DLD1 (cell line): Measurements from ENCODE around the gene KRTAP4-11.
"Not testable (repeated sequence)": the region's sequence is repeated elsewhere in the genome, so short reads cannot be mapped to it uniquely, and the experiment has no call there.

Experiments used
- in situ Hi-C: cut with HindIII; loops from 2 replicates; pipeline ENCODE4 v1.10.0; 2017; ENCODE audit warnings: low sequenced_read_pairs

KRTAP4-11 gene

DNA sequence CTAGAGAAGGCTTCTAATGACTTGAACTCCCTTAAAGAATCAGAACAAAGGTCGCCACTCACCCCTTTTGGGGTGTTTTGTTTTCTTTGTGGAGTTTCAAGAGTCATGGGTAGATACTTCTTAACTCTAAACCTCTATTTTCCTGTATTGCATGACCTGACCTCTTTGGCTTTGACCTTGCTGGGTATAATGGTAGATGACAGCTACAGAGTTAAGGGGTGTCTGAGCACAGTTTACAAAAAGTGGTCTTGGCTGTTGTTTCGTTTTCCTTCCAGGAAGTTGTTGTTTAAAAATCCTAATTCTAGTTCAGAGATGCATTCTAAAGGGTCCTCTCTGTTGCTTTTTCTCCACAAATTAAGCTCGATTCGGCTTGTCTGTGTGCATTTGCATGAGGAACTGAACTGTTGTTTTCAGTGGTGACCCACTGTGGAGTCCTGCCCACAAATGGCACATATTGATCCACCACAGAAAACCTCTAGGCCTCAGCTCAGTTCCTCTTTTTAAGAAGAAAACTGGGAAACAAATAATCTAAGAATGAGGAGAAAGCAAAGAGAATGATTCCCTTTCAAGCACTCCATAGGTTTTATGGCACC is 29.3 kb downstream of the KRTAP4-11 start:
- in situ Hi-C loops = not testable (repeated sequence)

DNA sequence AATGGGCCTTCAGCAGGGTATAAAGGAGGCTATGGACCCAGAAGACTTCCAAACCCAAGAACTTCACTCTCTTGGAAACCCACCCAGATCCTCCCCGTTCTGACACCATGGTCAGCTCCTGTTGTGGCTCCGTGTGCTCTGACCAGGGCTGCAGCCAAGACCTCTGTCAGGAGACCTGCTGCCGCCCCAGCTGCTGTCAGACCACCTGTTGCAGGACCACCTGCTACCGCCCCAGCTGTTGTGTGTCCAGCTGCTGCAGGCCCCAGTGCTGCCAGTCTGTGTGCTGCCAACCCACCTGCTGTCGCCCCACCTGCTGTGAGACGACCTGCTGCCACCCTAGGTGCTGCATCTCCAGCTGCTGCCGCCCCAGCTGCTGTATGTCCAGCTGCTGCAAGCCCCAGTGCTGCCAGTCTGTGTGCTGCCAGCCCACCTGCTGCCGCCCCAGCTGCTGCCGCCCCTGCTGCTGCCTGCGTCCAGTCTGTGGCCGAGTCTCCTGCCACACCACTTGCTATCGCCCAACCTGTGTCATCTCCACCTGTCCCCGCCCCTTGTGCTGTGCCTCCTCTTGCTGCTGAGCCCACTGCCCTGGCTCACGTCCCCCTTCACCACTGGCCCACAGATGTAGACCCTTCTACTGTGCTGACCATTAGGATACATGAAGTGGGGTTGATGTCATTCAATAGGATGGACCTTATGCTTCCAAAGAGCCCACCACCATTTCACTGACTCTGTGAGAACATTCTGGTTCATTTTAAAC is 33.9 kb downstream of the KRTAP4-11 start, which contains the start of gene KRTAP4-7:
Gene KRTAP4-7, plus strand, starts transcription at position 51 of the 757 bp plus-strand sequence. Its CDS starts 57 bp downstream, at position 108.
- in situ Hi-C loops = not testable (repeated sequence)

DNA sequence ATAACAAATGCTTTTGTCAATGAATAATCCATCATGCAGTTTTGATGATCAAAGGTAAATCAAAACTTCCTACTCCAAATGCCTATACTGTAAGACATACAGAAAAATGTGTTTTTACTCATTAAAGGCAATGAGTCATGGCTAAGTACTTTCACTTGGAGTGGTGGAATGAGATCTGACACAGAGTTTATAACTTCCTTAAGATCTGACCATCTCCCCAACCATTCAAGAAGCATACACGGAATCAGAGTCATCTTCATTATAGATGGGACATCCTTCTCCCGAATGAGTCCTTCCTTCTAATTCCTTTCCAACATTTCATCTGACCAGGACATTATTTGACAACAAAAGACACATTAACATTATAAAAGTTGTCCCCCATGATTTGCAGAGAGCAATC is 34.7 kb downstream of the KRTAP4-11 start:
- in situ Hi-C loops = not testable (repeated sequence)

DNA sequence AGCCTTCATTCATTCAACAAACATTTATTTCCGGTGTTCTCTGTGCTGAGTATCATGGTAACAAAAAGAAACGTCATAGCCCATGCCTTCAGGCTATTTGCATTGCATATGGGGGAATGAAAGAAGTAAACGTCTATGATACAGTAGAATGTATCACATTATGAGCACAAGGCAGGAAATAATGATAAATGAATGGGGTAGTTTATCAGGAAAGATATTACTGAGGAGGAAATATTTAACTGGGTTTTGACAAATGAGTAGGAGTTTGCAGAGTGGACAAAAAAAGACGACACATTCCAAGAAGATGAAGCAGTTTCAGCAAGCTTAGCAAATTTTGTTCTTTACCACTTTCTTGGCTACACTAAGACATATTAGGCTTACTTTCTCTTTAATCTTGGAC is 35.5 kb downstream of the KRTAP4-11 start:
- in situ Hi-C loops = no loop called here

DNA sequence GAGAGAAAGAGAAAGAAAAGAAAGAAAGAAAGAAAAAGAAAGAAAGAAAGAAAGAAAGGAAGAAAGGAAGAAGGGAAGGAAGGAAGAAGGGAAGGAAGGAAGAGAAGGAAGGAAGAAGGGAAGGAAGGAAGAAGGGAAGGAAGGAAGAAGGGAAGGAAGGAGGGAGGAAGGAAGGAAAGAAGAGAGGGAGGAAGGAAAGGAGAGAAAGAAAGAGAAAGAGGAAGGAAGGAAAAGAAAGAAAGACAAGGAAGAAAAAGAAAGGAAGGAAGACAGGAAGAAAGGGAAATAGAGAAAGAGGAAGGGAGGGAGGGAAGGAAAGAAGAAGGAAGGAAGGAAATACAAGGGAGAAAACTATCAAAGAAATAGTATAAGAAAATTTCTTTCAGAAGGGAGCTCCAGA is 41.4 kb downstream of the KRTAP4-11 start:
- in situ Hi-C loops = no loop called here

DNA sequence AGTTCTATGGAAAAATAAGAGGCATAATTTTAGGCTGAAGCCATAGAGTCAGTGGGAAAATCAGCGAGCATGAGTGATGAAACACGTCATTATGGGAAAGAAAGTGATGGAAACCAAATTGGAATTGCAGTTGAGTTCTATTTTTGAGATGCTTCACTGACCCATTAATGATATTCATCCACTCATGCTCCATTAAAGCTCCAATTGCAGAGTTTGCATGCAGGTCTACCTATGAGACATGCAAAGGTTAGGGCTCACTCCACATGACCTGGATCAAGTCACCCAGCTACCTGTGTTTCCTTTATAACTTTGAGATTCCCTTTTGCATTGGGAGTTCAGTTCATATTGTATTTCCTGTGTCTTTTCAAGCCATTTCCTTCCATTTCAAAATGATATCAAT is 44.5 kb downstream of the KRTAP4-11 start:
- in situ Hi-C loops = no loop called here

DNA sequence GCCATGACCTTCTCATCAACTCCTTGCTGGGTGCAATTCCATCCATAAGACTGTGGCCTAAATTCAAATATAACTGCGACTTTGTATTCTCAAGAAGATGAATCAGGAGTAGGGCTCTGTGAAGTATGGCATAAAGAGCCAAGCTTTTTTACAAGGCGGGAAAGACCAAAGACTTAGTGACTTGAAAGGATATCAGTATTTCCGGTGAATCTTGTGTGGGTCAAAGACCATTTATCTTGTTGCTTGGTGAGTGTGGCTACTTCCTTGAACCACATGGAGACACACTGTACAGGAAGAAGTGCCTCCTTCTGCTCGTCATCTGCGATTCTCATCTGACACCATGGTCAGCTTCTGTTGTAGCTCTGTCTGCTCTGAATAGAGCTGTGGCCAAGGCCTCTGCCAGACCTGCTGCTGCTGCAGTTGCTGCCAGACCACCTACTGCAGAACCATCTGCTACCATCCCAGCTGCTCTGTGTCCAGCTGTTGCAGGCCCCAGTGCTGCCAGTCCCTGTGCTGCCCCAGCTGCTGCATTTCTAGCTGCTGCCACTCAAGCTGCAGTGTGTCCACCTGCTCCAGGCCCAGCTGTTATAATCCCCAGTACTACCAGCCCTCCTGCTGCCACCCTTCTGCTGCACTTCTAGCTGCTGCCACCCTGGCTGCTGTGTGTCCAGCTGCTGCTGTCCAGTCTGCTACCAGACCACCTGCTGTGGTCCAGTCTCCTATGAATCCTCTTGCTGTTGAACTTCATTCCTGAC is 46.4 kb downstream of the KRTAP4-11 start:
- in situ Hi-C loops = no loop called here

DNA sequence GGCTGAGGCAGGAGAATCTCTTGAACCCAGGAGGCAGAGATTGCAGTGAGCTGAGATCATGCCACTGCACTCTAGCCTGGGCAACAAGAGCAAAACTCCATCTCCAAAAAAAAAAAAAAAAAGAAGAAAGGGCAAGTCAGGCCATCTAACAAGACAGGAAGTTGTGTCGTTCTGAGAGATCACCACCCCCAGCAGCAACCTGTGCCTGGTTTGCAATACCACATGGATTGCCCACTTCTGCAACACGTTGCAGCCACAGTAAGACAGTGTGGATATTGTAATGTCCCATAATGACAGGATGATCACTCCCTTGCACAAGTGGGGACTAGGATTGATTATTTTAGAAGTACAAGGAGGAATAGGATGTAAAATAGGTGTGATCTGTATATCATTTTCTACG is 49.1 kb downstream of the KRTAP4-11 start:
- in situ Hi-C loops = no loop called here

DNA sequence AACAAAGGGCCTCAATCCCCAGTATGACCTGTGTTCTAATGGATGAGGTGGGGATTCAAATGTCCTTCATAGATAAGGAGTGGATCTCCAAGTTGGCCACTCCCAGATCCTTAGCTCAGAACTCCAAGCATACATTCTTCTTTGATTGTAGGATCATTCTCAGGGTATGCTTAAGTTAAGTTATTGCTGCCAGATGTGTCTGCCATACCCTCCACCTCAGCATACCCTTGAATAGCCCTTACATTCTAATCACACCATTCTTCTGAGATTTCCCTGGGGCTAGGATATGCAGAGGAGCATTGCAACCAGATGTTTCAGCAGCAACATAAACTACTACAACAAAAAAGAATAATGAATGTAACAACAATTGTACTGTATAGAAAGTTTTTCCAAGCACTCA is 50.9 kb downstream of the KRTAP4-11 start:
- in situ Hi-C loops = no loop called here
